ENCODE measurements around the gene VAMP1. TPM values are rescaled to one million over a fixed set of nuclear protein-coding genes. Genes with fewer than 3 reads are reported as not detected.

Gene VAMP1, protein sequence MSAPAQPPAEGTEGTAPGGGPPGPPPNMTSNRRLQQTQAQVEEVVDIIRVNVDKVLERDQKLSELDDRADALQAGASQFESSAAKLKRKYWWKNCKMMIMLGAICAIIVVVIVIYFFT
- 10.2 and 10.6 TPM in 2 replicates for total RNA-seq

DNA sequence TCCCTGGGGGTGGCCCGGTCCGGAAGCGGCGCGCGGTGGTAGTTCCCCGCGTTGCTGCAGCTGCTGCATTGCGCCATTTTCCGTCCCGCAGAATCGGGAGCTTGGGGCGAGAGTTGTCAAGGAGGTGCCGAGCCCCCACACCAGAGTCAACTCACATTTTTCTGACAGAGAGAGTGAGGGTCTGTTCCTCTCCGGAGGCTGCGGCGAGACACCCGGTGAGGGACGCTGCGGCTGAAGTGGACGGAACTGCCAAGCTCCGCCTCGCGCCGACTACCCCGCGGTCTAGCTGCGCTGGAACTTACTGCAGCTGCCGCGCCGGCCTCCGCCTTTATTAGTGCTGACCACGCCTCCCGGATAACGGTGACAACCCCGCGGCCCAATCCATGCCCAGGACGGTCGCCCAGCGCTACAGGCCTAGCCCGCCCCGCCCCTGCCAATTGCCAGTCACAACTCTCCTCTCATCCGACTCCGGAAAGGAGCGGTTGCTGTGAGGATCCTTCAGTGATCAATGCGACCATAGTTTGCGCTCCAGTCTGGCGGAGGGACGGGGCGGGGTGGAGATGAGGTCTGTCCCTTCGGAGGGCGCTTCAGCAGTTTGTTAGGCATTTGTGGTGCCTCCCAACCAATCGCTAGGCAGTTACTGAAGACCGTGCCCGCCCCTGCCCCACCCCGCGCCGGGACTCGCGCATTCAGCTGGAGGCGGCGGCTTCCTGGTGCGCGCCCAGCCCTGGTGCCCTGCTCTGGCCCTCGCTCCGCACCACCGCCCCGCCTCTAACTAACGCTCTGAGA lies at the start of gene VAMP1:
Gene VAMP1, minus strand, starts transcription at position 303 of the 789 bp plus-strand sequence. Its CDS starts 146 bp downstream, at position 157.

GRCh38 chr12:6493497-6494257 lies 23.2 kb upstream of the VAMP1 start, which contains the start of gene NCAPD2:
Gene NCAPD2 (plus strand): TSS chr12:6494102. CDS start chr12:6495099, 997 bp downstream.

GRCh38 chr12:6492838-6493496 lies 22.5 kb upstream of the VAMP1 start, which contains the start of gene MRPL51:
Gene MRPL51 (minus strand): TSS chr12:6493262. CDS start chr12:6493136, 126 bp downstream.

DNA sequence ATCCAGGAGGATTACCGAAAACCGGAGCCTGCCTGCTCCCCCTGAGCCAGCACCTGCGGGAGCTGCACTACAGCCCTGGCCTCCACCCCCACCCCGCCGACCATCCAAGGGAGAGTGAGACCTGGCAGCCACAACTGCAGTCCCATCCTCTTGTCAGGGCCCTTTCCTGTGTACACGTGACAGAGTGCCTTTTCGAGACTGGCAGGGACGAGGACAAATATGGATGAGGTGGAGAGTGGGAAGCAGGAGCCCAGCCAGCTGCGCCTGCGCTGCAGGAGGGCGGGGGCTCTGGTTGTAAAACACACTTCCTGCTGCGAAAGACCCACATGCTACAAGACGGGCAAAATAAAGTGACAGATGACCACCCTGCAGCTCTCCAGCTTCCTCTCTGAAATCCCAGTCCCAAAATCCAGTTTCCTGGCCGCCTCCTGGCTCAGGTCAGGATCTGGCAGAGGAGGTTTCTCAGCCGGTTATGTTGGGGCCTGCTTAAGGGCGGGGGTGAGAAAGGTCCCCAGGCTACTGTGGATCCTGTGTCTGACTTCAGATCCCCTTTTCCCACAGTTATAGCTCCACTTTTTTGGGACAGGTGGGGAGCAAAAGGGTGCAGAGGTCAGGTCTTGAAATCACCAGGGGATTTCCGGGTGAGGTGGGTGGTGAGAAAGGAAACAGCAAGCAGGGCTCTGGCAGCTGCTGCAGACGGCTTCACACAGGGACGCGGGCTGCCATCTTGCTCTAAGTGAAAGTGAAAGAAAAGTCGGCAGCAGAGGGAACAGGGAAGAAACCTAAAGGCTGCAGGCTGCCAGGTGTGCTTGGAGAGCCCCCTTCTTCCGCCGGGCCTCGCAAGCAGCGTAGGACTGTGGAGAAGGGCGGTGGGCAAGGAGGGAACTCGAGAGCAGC lies 18.9 kb downstream of the VAMP1 start, which contains the start of gene TAPBPL:
Gene TAPBPL, plus strand, starts transcription at position 695 of the 897 bp plus-strand sequence. CDS start 207 bp downstream, outside the sequence.

GRCh38 chr12:6444704-6445688 lies 25.5 kb downstream of the VAMP1 start, which contains the start of gene CD27:
Gene CD27 (plus strand): TSS chr12:6444955. CDS start chr12:6445096, 141 bp downstream.

Other genes starting within 250 kb of the VAMP1 start
- gene PLEKHG6, start 160.0 kb downstream of the VAMP1 start, total RNA-seq = 0.16 TPM in 1 of 2 replicates, not detected in the other
- 214 and 306 TPM in 2 replicates for gene TNFRSF1A, start 128.6 kb downstream of the VAMP1 start, total RNA-seq
- 0.85 and 1.5 TPM in 2 replicates for gene SCNN1A, start 95.1 kb downstream of the VAMP1 start, total RNA-seq
- 117 and 121 TPM in 2 replicates for gene LTBR, start 86.5 kb downstream of the VAMP1 start, total RNA-seq
- gene CD27, start 25.7 kb downstream of the VAMP1 start, total RNA-seq = 0.36 TPM in 1 of 2 replicates, not detected in the other
- gene TAPBPL, start 18.6 kb downstream of the VAMP1 start, total RNA-seq = 15.9 and 18.1 TPM in 2 replicates
- gene MRPL51, start 22.6 kb upstream of the VAMP1 start, total RNA-seq = 37.6 and 46.0 TPM in 2 replicates
- 28.1 and 28.2 TPM in 2 replicates for gene NCAPD2, start 23.4 kb upstream of the VAMP1 start, total RNA-seq
- 5,670 and 6,868 TPM in 2 replicates for gene GAPDH, start 63.8 kb upstream of the VAMP1 start, total RNA-seq
- 13.8 and 16.5 TPM in 2 replicates for gene IFFO1, start 85.4 kb upstream of the VAMP1 start, total RNA-seq
- gene NOP2, start 97.6 kb upstream of the VAMP1 start, total RNA-seq = 25.9 and 29.0 TPM in 2 replicates
- 197 and 241 TPM in 2 replicates for gene CHD4, start 136.7 kb upstream of the VAMP1 start, total RNA-seq
- gene LPAR5, start 165.3 kb upstream of the VAMP1 start, total RNA-seq = 0.12 TPM in 1 of 2 replicates, not detected in the other
- 0.16 TPM in 1 of 2 replicates, not detected in the other for gene ACRBP, start 176.8 kb upstream of the VAMP1 start, total RNA-seq
- 36.5 and 40.1 TPM in 2 replicates for gene ING4, start 192.4 kb upstream of the VAMP1 start, total RNA-seq
- 27.1 and 30.8 TPM in 2 replicates for gene ZNF384, start 218.7 kb upstream of the VAMP1 start, total RNA-seq
- 0.24 and 2.1 TPM in 2 replicates for gene PIANP, start 230.1 kb upstream of the VAMP1 start, total RNA-seq